GM12891 (cell line): ENCODE results near the gene GARS1.

ENCODE experiments used
- POLR2A ChIP-seq: IDR thresholded peaks from 2 replicates; pipeline ENCODE4 v1.6.1; 2011; ENCODE audit warnings: low read depth, low read length, control low read depth
- POLR2AphosphoS5 ChIP-seq: IDR thresholded peaks from 2 replicates; pipeline ENCODE4 v1.6.1; 2011; ENCODE audit warnings: low read depth, low read length, control low read depth

- no peak for TF ChIP-seq POLR2AphosphoS5
- TF ChIP-seq POLR2A: no peak
These were observed 35.1 kb upstream of the GARS1 start for GRCh38 chr7:30559611-30560010.
